ENCODE data around the gene CD151.

GRCh38 chr11:828506-829175 is 4.1 kb upstream of the CD151 start:
- TF ChIP-seq, protein P1, sequence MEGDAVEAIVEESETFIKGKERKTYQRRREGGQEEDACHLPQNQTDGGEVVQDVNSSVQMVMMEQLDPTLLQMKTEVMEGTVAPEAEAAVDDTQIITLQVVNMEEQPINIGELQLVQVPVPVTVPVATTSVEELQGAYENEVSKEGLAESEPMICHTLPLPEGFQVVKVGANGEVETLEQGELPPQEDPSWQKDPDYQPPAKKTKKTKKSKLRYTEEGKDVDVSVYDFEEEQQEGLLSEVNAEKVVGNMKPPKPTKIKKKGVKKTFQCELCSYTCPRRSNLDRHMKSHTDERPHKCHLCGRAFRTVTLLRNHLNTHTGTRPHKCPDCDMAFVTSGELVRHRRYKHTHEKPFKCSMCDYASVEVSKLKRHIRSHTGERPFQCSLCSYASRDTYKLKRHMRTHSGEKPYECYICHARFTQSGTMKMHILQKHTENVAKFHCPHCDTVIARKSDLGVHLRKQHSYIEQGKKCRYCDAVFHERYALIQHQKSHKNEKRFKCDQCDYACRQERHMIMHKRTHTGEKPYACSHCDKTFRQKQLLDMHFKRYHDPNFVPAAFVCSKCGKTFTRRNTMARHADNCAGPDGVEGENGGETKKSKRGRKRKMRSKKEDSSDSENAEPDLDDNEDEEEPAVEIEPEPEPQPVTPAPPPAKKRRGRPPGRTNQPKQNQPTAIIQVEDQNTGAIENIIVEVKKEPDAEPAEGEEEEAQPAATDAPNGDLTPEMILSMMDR (conservative IDR thresholded peaks at IDR 0.05; ENCODE audit: low read depth, low read length): no peak
- TF ChIP-seq EZH2 (IDR thresholded peaks at IDR 0.05; ENCODE audit: borderline replicate concordance, low read depth, low read length, poor library complexity, severe bottlenecking): no peak
